ENCODE data around the gene EP400.

Gene EP400

GRCh38 chr12:131986910-131987309 is 37.2 kb downstream of the EP400 start:
- Histone ChIP-seq H3K9me3 (ENCODE audit: insufficient read depth, low read depth, low read length) (no peaks in the 10 kb centered on the region), H3K4me1 (ENCODE audit: insufficient read depth, low read length) (peaks cover 27% of the 10 kb centered on the region), H3K27me3 (ENCODE audit: insufficient read depth, low read length) (no peaks in the 10 kb centered on the region), H3K4me3 (ENCODE audit: low read length) (no peak overlapping the region), H3K27ac (ENCODE audit: low read length) (peak overlapping the region; percentile 57), H3K36me3 (ENCODE audit: insufficient read depth, low read depth, low read length) (peaks cover 69% of the 10 kb centered on the region), H3K9ac (ENCODE audit: low read depth, low read length) (no peak overlapping the region)

- peaks cover 69% of the 10 kb centered on the region for H3K36me3 ChIP-seq (ENCODE audit: insufficient read depth, low read depth, low read length)
- no peak overlapping the region for H3K9ac ChIP-seq (ENCODE audit: low read depth, low read length)
- H3K9me3 ChIP-seq (ENCODE audit: insufficient read depth, low read depth, low read length): no peaks in the 10 kb centered on the region
- H3K27me3 ChIP-seq (ENCODE audit: insufficient read depth, low read length): no peaks in the 10 kb centered on the region
- H3K4me3 ChIP-seq (ENCODE audit: low read length): no peak overlapping the region
- no peak overlapping the region for H3K27ac ChIP-seq (ENCODE audit: low read length)
- H3K4me1 ChIP-seq (ENCODE audit: insufficient read depth, low read length): peaks cover 31% of the 10 kb centered on the region
Observed at GRCh38 chr12:131987552-131987951, 37.8 kb downstream of the EP400 start.

DNA sequence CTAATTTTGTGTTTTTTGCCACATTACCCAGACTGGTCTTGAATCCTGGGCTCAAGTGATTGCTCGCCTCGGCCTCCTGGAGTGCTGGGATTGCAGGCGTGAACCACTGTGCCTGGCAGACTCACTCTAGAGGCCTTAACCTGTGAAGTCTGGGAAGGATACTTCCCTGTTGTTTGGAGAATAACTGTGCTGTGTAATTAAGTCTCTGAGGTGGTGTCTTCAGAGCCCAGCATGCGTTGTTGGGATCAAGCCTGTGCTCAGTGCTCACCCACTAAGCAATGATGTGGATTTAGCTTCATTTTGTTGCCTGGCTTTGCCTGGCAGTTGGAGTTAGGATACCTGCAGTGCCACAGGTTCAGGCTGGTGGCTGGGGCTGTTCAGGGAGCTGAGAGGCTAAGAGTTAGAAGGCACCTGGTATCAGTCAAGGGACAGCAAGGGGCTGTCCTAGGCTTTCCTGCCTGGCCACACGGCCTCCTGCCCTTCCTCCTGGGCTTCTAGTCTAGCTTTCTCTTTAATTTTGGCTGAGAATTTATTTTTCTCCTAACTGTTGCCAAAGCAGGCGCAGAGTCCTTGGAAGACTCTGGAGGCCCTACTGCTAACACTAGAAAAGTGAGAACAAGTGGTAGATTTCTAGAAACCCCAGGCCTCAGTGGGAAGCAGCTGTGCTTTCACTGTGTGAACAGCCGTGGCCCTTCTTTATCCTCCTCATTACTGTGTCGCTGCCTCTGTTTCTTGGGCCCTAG is 38.5 kb downstream of the EP400 start:
- H3K36me3 ChIP-seq (ENCODE audit: insufficient read depth, low read depth, low read length): peaks cover 73% of the 10 kb centered on the region
- H3K27me3 ChIP-seq (ENCODE audit: insufficient read depth, low read length): no peaks in the 10 kb centered on the region
- H3K9ac ChIP-seq (ENCODE audit: low read depth, low read length): peak overlapping the region; percentile 59; the same call in 1 of the 2 replicates
- H3K4me1 ChIP-seq (ENCODE audit: insufficient read depth, low read length): peaks cover 31% of the 10 kb centered on the region
- no peaks in the 10 kb centered on the region for H3K9me3 ChIP-seq (ENCODE audit: insufficient read depth, low read depth, low read length)
- peak overlapping the region; percentile 17 for H3K27ac ChIP-seq (ENCODE audit: low read length)
- H3K4me3 ChIP-seq (ENCODE audit: low read length): no peak overlapping the region

DNA sequence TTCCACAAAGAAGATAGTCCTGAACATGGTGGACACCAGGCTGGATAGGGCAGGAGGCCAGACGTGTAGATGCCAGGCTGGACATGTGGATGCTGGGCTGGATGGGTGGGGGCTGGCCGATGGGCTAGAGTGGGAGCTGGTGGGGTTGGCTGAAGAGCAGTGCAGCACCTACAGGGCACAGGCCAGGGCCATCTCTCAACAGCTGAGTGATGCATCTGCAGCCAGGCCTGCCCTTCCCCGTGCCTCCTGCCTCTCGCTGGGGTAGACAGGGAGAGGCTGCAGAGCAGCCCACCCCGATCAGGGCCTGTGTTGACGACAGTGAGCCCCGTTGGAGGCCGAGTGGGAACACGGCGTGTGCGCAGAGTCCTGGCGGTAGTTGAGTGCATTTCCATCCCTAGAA is 39.3 kb downstream of the EP400 start:
- H3K27me3 ChIP-seq (ENCODE audit: insufficient read depth, low read length): no peaks in the 10 kb centered on the region
- peaks cover 31% of the 10 kb centered on the region for H3K4me1 ChIP-seq (ENCODE audit: insufficient read depth, low read length)
- H3K36me3 ChIP-seq (ENCODE audit: insufficient read depth, low read depth, low read length): peaks cover 73% of the 10 kb centered on the region
- peak overlapping the region; percentile 63 for H3K27ac ChIP-seq (ENCODE audit: low read length)
- no peak overlapping the region for H3K4me3 ChIP-seq (ENCODE audit: low read length)
- H3K9me3 ChIP-seq (ENCODE audit: insufficient read depth, low read depth, low read length): no peaks in the 10 kb centered on the region
- peak overlapping the region; percentile 59; the same call in 1 of the 2 replicates for H3K9ac ChIP-seq (ENCODE audit: low read depth, low read length)

DNA sequence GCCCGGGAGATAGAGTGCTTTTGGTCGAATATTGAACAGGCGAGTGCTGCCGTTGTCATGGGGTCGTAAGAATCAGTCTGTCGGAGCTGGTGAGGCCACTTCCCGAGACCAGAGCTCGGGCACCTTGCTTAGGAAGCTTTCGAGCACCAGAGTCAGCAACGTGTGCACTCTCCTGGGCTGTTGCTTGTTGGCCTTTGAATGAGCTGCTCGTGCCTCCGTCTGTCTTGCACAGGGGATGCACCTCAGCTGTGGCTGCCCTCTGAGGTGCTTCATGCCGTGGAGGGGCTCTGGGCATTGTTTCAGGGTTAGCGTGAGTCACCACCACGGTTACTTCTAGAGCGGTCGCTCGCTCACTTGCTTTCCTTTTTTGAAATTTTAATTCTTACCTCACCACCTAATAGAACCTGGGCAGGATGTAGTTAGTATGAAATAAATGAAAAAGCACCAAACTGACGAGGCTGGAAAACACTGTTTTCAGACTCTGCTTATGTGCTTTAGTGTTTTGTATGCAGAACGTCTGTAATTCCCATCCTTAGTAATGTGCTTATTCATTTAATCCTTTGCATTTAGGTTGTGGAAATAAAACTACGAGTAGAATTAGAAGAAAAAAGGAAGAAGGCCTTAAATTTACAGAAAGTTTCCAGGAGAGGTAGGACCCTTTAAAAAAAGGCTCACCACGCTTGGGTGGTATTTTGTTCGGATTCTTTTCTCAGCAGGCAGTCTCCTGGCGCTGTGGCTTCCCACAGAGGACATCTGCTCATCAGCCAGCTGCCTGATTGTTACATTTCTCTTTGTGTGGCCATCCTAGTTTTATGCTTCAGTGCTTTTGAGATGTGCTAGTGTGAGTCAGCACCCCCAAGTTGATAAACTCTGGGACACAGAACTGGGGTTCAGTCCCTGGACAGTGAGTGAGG is 40.6 kb downstream of the EP400 start:
- H3K9me3 ChIP-seq (ENCODE audit: insufficient read depth, low read depth, low read length): no peaks in the 10 kb centered on the region
- peak overlapping the region; percentile 5; the same call in 1 of the 2 replicates for H3K4me3 ChIP-seq (ENCODE audit: low read length)
- peak overlapping the region; percentile 72 for H3K27ac ChIP-seq (ENCODE audit: low read length)
- H3K27me3 ChIP-seq (ENCODE audit: insufficient read depth, low read length): no peaks in the 10 kb centered on the region
- H3K4me1 ChIP-seq (ENCODE audit: insufficient read depth, low read length): peaks cover 31% of the 10 kb centered on the region
- H3K9ac ChIP-seq (ENCODE audit: low read depth, low read length): peak overlapping the region; percentile 59; the same call in 1 of the 2 replicates
- peaks cover 74% of the 10 kb centered on the region for H3K36me3 ChIP-seq (ENCODE audit: insufficient read depth, low read depth, low read length)

DNA sequence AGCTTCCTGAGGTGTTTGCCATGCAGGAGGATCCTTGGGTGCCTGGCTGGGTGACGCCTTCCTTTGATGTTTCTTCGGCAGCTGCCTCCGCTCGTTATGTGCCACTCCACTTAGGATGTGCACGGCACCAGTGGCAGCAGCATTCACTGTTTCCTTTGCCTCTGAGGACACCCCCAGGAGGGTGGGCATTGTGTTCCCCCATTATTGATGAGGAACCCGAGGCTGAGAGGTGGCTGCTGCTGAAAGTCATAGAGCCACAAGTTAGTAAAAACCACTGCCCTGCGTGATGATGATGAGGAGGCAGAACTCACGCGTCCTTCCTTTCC is 41.2 kb downstream of the EP400 start:
- no peaks in the 10 kb centered on the region for H3K27me3 ChIP-seq (ENCODE audit: insufficient read depth, low read length)
- peak overlapping the region; percentile 72 for H3K27ac ChIP-seq (ENCODE audit: low read length)
- H3K9ac ChIP-seq (ENCODE audit: low read depth, low read length): peak overlapping the region; percentile 59; the same call in 1 of the 2 replicates
- H3K9me3 ChIP-seq (ENCODE audit: insufficient read depth, low read depth, low read length): no peaks in the 10 kb centered on the region
- peak overlapping the region; percentile 5; the same call in 1 of the 2 replicates for H3K4me3 ChIP-seq (ENCODE audit: low read length)
- H3K4me1 ChIP-seq (ENCODE audit: insufficient read depth, low read length): peaks cover 31% of the 10 kb centered on the region
- peaks cover 74% of the 10 kb centered on the region for H3K36me3 ChIP-seq (ENCODE audit: insufficient read depth, low read depth, low read length)

GRCh38 chr12:131991816-131992430 is 42.2 kb downstream of the EP400 start:
- Histone ChIP-seq H3K27me3 (ENCODE audit: insufficient read depth, low read length) (no peaks in the 10 kb centered on the region), H3K9me3 (ENCODE audit: insufficient read depth, low read depth, low read length) (no peaks in the 10 kb centered on the region), H3K4me1 (ENCODE audit: insufficient read depth, low read length) (peaks cover 34% of the 10 kb centered on the region), H3K9ac (ENCODE audit: low read depth, low read length) (0 out of 2 replicates have a peak overlapping the region, but pooled peaks have one; percentile 15), H3K27ac (ENCODE audit: low read length) (peak overlapping the region; percentile 72), H3K36me3 (ENCODE audit: insufficient read depth, low read depth, low read length) (peaks cover 66% of the 10 kb centered on the region), H3K4me3 (ENCODE audit: low read length) (no peak overlapping the region)

- Histone ChIP-seq H3K4me1 (ENCODE audit: insufficient read depth, low read length) (peaks cover 26% of the 10 kb centered on the region), H3K36me3 (ENCODE audit: insufficient read depth, low read depth, low read length) (peaks cover 51% of the 10 kb centered on the region), H3K4me3 (ENCODE audit: low read length) (no peak overlapping the region), H3K27ac (ENCODE audit: low read length) (no peak overlapping the region), H3K27me3 (ENCODE audit: insufficient read depth, low read length) (no peaks in the 10 kb centered on the region), H3K9ac (ENCODE audit: low read depth, low read length) (no peak overlapping the region), H3K9me3 (ENCODE audit: insufficient read depth, low read depth, low read length) (no peaks in the 10 kb centered on the region)
Observed at GRCh38 chr12:131994589-131994988, 44.8 kb downstream of the EP400 start.

DNA sequence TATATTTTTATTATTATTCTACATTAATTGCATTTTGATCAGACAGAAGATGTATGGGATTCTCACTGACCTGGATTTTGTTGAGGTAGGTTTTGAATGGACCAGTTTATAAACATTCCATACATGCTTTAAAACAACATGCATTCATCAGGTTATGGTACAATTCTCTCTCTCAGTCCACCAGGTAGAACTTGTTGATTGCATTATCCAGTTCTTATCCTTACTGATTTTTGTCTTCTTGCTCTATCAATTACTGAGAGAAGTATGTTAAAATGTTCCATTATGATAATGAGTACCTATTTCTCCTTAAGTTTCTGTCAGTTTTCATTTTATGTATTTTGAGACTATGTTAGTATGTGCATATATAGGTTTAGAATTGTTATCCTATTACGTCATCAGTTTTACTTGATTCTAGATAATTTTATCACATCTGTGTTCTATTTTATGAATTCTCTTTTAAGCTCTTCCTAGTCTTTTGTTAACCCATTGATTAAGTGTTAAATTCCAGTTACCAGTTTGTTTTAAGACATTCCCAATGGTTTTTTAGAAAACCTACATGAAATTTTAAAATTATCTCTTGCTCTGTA is 50.6 kb downstream of the EP400 start:
- peaks cover 39% of the 10 kb centered on the region for H3K36me3 ChIP-seq (ENCODE audit: insufficient read depth, low read depth, low read length)
- peaks cover 3% of the 10 kb centered on the region; the same call in 1 of the 2 replicates for H3K4me1 ChIP-seq (ENCODE audit: insufficient read depth, low read length)
- H3K9me3 ChIP-seq (ENCODE audit: insufficient read depth, low read depth, low read length): no peaks in the 10 kb centered on the region
- no peaks in the 10 kb centered on the region for H3K27me3 ChIP-seq (ENCODE audit: insufficient read depth, low read length)
- no peak overlapping the region for H3K4me3 ChIP-seq (ENCODE audit: low read length)
- no peak overlapping the region for H3K9ac ChIP-seq (ENCODE audit: low read depth, low read length)
- H3K27ac ChIP-seq (ENCODE audit: low read length): no peak overlapping the region

- no peaks in the 10 kb centered on the region for H3K27me3 ChIP-seq (ENCODE audit: insufficient read depth, low read length)
- no peak overlapping the region for H3K4me3 ChIP-seq (ENCODE audit: low read length)
- no peak overlapping the region for H3K9ac ChIP-seq (ENCODE audit: low read depth, low read length)
- H3K9me3 ChIP-seq (ENCODE audit: insufficient read depth, low read depth, low read length): no peaks in the 10 kb centered on the region
- no peaks in the 10 kb centered on the region for H3K4me1 ChIP-seq (ENCODE audit: insufficient read depth, low read length)
- H3K36me3 ChIP-seq (ENCODE audit: insufficient read depth, low read depth, low read length): peaks cover 66% of the 10 kb centered on the region
- no peak overlapping the region for H3K27ac ChIP-seq (ENCODE audit: low read length)
Observed at GRCh38 chr12:132003846-132004245, 54.1 kb downstream of the EP400 start.

- Histone ChIP-seq H3K27ac (ENCODE audit: low read length) (no peak overlapping the region), H3K36me3 (ENCODE audit: insufficient read depth, low read depth, low read length) (peaks cover 66% of the 10 kb centered on the region), H3K4me3 (ENCODE audit: low read length) (no peak overlapping the region), H3K9me3 (ENCODE audit: insufficient read depth, low read depth, low read length) (no peaks in the 10 kb centered on the region), H3K9ac (ENCODE audit: low read depth, low read length) (no peak overlapping the region), H3K27me3 (ENCODE audit: insufficient read depth, low read length) (no peaks in the 10 kb centered on the region), H3K4me1 (ENCODE audit: insufficient read depth, low read length) (no peaks in the 10 kb centered on the region)
Observed at GRCh38 chr12:132004946-132005345, 55.2 kb downstream of the EP400 start.
